Fibroblast of skin of left quadriceps (primary cell): ENCODE results near the gene ZSWIM5.
"Not testable (repeated sequence)": the region's sequence is repeated elsewhere in the genome, so short reads cannot be mapped to it uniquely, and the experiment has no call there.

Experiments
- DNase-seq, 2 experiments: peaks; one replicate each; pipeline ENCODE4 v3.0.0-alpha.2; 2013; ENCODE audit warnings: low read depth in 2 of 2

The ZSWIM5 gene

DNA sequence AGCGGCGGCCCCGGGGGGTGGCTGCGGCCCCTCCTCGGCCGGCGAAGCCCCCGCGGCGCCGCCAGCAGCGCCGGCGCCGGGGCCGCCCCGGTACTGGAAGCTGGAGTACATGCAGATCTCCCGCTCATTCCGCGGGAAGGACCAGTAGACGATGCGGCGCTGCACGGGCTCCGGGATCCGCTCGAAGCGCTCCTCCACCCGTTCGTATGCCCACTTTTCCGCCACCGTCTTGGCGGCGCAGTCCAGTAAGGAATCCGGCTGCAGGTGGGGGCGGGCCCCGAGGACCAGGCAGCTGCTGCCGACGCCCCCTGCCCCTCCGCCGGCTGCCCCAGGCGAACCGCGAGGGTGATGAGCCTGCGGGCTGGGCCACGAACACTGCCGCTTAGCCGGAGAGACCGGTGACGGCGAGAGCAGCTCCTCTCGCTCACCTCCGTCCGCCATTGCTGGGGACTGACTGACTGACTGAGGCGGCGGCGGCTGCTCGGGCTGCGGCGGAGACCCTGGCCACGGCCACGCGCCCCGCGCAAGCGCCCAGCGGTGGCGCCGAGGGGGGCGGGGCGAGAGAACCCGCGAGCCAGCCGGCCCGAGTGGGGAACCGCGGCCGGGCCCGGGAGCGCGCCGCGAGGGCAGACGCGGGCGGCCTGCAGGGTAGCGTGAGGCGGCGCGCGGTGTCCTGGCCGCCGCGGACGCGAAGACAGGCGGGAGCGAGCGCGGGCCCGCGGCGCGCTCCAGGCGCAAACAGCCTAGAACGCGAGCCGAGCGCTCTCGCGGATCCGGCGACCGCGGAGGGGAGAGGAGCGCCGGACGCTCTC is at the start of gene ZSWIM5:
Gene ZSWIM5, minus strand, starts transcription at position 696 of the 812 bp plus-strand sequence. Its CDS starts 255 bp downstream, at position 441.
- DNase-seq: no peak

- no peak for DNase-seq
Observed at GRCh38 chr1:45254490-45254889, 48.1 kb upstream of the ZSWIM5 start.

- no peak for DNase-seq
Observed at GRCh38 chr1:45250544-45250943, 44.1 kb upstream of the ZSWIM5 start.

- DNase-seq: not testable (repeated sequence)
Observed at GRCh38 chr1:45248004-45248403, 41.6 kb upstream of the ZSWIM5 start.

DNA sequence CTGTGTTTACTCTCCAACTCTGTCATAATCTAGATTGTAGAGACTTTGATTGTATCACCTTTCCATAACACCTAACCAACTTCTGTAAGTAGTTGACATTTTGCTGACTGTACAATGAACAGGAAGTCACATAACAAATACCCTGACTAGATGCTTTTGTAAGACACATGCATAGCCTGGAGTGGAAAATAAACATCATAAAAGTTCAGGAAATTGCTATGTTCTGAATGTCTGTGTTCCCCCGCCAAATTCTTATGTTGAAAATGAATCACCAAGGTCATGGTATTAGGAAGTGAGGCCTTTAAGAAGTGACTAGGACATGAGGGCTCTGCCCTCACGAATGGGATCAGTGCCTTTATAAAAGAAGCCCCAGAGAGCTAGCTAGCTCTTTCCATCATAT is 40.4 kb upstream of the ZSWIM5 start:
- DNase-seq: no peak

DNA sequence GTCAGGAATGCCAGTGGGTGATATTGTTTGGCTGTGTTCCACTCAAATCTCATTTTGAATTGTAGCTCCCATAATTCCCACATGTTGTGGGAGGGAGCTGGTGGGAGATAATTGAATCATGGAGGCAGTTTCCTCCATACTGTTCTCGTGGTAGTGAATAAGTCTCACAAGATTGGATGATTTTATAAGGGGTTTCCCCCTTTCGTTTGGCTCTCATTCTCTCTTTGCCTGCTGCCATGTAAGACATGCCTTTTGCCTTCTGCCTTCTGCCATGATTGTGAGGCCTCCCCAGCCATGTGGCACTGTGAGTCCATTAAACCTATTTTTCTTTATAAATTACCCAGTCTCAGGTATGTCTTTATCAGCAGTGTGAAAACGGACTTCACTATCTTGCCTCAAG is 40.0 kb upstream of the ZSWIM5 start:
- DNase-seq: not testable (repeated sequence)

GRCh38 chr1:45244660-45245059 is 38.3 kb upstream of the ZSWIM5 start:
- DNase-seq: no peak

DNA sequence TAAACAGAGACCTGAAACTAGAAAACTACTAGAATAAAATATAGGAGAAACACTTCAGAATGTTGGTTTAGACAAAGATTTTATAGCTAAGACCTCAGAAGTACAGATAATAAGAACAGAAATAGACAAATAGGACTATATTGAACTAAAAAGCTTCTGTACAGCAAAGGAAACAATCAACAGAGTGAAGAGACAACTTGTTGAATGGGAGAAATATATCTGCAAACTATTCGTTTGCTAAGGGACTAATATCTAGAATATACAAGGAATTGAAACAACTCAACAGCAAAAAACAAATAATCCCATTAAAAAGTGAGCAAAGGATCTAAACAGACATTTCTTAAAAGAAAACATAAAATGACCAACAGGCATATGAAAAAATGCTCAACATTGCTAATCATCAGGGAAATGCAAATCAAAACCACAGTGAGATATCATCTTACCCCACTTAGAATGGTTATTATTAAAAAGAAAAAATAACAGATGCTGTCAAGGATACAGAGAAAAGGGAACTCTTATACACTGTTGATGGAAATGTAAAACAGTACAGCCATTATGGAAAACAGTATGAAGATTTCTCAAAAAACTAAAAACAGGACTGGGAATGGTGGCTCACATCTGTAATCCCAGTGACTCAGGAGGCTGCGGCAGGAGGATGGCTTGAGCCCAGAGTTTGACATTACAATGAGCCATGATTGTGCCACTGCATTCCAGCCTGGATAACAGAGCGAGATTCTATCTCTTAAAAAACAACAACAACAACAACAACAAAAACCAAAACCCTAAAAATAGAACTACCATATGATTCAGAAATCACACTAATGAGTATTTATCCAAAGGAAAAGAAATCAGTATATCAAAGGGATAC is 37.3 kb upstream of the ZSWIM5 start:
- no peak for DNase-seq

GRCh38 chr1:45238846-45239245 is 32.4 kb upstream of the ZSWIM5 start:
- DNase-seq: no peak

DNA sequence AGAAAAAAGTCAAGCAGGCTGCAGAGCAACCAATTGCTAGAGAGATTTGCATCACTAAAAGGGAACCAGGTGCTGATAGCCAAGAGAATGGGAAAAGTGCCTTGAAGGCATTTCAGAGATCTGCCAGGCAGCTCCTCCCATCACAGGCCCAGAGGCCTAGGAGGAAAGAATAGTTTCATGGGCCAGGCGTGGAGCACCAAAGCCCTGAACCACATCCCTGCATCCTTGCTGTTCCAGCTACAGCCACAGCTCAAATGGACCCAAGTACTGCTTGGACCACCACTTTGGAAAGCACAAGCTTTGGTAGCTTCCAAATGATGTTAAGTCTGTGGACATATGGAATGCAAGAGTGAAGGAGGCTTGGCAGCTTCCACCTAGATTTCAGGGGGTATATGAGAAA is 29.7 kb upstream of the ZSWIM5 start:
- DNase-seq: no peak

DNA sequence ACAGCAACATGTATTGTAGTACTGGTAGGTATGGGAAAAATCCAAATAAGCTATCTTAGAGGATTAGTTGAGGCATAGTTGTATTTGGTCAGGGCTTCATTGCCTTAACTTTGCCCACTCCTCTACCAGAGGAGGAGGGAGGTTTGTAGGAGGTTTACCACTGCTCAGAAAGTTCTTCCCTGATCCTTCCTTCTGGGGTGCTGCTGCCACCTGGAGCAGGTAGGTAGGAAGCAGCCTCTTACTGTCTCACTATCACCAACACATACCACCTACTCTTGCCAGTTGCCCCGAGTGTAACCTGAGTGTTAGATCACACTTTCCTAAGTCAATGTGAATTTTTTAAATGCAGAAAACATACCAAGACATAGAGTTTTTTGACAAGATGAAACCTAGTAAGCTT is 24.1 kb upstream of the ZSWIM5 start:
- no peak for DNase-seq

- no peak for DNase-seq
Observed at GRCh38 chr1:45225598-45225997, 19.2 kb upstream of the ZSWIM5 start.

DNA sequence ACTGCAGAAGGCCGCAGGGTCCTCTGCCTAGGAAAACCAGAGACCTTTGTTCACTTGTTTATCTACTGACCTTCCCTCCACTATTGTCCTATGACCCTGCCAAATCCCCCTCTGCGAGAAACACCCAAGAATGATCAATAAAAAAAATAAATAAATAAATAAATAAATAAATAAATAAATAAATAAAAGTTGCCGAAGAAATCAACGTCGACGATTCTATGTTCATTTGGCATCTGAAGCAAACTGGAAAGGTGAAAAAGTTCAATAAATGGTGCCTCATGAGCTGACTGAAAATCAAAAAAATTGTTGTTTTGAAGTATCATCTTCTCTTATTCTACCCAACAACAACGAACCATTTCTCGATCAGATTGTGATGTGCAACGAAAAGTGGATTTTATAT is 17.3 kb upstream of the ZSWIM5 start:
- not testable (repeated sequence) for DNase-seq

GRCh38 chr1:45221716-45222115 is 15.3 kb upstream of the ZSWIM5 start:
- no peak for DNase-seq

DNA sequence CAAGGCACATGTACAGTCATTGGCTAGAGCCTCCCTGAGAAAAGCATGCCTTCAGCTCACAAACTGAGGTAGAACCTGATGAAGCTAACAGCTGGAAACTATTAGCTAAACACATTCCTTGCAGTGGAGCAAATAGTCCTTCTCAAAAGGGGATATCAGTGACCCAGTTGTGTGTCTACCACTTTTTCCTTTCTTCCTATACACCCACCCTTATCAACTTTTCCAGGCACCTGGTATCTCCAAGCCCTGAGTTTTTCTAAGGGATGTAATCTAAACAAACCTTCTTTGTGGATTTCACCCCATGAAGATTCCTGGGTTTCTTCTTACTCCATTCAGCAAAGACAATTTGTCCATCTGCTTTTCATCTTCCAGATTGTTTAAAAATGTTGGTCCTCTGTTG is 10.5 kb upstream of the ZSWIM5 start:
- DNase-seq: no peak

DNA sequence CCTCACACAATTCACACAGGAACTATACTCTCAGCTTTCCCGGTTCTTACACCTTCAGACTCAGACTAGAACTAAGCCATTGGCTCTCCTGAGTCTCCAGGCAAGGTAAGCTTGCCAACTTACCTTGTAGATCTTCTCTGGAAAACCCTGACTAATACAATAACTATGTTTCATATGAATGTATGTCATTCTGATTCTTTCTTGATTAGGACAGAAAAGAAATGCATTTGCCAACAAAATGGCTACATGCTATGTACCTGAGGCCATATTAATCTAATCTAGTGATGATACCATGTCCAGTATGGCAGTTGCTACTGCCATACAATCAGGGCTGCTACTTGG is 9.8 kb upstream of the ZSWIM5 start:
- DNase-seq: no peak

DNA sequence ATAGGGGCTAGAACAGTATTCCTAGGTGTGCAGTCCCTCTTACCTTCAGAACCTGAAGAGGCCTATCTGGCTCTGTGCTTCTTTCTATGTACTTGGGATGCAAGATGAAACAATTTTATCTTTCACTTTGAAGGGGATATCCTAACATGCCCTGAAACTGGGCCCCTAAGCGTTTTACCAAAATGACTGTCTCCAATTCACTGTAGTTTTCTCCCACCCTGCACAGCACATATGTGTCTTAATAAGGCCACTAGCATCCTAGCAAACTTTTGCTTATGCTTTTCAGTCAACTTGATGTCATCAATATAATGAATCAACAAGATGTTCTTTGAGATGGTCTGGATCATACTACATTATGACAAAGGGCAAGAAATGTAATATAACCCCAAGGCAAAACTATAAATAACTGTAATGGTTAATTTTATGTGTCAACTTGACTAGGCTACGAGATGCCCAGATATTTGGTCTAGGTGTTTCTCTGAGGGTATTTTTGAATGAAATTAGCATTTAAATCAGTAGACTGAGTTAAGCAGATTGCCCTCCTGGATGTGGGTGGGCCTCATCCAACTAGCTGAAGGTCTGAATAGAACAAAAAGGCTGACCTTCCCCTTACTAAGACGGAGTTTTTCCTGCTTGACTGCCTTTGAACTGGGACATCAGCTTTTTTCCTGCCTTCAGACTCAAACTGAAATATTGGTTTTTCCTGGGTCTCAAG is 9.2 kb upstream of the ZSWIM5 start:
- no peak for DNase-seq

- DNase-seq: no peak
Observed at GRCh38 chr1:45213892-45214291, 7.5 kb upstream of the ZSWIM5 start.

DNA sequence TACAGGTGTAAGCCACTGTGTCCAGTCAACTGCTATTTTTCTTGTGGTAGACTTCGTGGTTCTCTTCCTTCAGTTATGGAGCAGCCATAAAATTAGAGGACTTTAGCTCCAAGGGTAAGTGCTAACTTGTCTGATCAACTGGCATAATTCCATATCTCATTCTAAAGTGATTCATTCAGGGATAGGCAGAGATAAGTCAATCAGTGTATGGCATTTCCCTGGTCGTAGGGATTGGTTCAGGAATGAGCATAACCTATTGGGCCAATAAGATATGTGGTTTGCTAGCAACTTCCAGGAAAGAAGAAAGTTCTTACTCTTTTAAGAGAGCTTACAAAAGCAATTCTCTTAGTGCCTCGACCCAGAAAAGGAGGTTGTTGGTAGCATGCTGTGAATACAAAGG is 4.7 kb upstream of the ZSWIM5 start:
- no peak for DNase-seq

DNA sequence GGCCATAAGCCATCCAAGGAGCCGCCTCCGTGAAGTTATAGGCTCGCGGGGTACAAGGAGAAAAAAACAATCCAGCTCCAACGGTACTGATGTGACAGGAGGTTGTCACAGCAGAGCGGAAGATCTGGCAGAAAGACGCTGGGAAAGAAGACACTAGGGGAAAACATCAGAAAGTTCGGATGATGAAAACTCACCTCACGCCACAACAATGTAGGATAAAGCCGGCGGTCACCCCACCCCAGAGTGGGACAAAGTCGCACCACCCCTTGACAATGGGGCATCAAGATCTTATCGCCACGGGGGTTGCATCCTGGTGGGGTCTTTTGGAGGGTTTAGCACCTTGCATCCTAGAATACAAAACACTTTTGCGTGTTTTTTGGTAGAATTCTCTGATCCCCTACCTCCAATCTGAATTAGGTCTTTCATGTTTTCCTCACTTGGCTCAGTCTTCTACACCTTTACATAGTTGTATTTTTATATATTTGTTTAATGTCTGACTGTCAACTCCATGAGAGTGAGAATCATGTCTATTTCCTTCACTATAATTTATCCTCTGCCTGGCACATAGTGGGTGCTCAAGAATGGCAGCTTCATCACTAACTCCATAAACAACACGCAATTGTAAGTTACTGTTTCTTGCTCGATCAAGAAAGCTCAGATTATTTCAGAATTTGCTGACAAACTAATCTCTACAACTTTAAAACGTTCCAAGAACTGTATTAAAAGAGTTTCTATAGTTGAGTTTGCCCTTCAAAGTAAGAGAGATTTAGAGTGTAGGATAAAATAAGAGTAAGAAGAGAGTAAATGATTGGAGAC is 611 bp upstream of the ZSWIM5 start:
- no peak for DNase-seq
